Measurements from ENCODE around the gene THRB.

The THRB gene

GRCh38 chr3:24363242-24363641 is 131.4 kb downstream of the THRB start:
- no peak overlapping the region for H3K4me3 ChIP-seq (ENCODE audit: low read depth, low read length)
- H3K27ac ChIP-seq (ENCODE audit: low read depth, low read length), result no peak overlapping the region
- H3K4me1 ChIP-seq (ENCODE audit: control insufficient read depth, insufficient read depth, low read length), result peaks cover 10% of the 10 kb centered on the region
- H3K27me3 ChIP-seq (ENCODE audit: control insufficient read depth, insufficient read depth, low read length), result no peaks in the 10 kb centered on the region
- H3K9ac ChIP-seq (ENCODE audit: low read length), result no peak overlapping the region
- no peaks in the 10 kb centered on the region for H3K36me3 ChIP-seq (ENCODE audit: control insufficient read depth, insufficient read depth, low read length)
- H3K9me3 ChIP-seq (ENCODE audit: control insufficient read depth, insufficient read depth, low read depth, low read length), result no peaks in the 10 kb centered on the region

- no peak overlapping the region for H3K9ac ChIP-seq (ENCODE audit: low read length)
- peaks cover 10% of the 10 kb centered on the region for H3K4me1 ChIP-seq (ENCODE audit: control insufficient read depth, insufficient read depth, low read length)
- H3K9me3 ChIP-seq (ENCODE audit: control insufficient read depth, insufficient read depth, low read depth, low read length), result no peaks in the 10 kb centered on the region
- H3K4me3 ChIP-seq (ENCODE audit: low read depth, low read length), result no peak overlapping the region
- H3K27ac ChIP-seq (ENCODE audit: low read depth, low read length), result no peak overlapping the region
- no peaks in the 10 kb centered on the region for H3K36me3 ChIP-seq (ENCODE audit: control insufficient read depth, insufficient read depth, low read length)
- no peaks in the 10 kb centered on the region for H3K27me3 ChIP-seq (ENCODE audit: control insufficient read depth, insufficient read depth, low read length)
Measured at GRCh38 chr3:24361623-24362022, 133.0 kb downstream of the THRB start.

DNA sequence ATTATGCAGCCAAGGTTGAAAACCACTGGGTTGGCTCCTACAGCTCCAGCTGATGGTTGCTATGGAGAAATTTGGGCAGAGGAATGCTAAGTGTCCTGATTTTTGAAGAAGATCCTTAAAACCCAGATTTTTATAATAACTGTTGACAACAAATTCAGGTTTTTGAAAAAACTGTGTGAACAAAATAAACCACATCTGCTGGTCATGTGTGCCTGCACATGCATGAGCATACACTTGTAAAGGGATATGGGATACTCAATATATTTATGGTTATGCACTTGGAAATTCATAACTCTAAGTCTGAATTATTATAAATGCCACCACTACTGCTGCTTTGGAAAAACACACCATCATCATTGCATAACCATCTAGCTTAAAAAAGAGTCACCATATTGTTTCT is 133.7 kb downstream of the THRB start:
- Histone ChIP-seq H3K9ac (ENCODE audit: low read length) (no peak overlapping the region), H3K27me3 (ENCODE audit: control insufficient read depth, insufficient read depth, low read length) (no peaks in the 10 kb centered on the region), H3K9me3 (ENCODE audit: control insufficient read depth, insufficient read depth, low read depth, low read length) (no peaks in the 10 kb centered on the region), H3K4me1 (ENCODE audit: control insufficient read depth, insufficient read depth, low read length) (peaks cover 10% of the 10 kb centered on the region), H3K27ac (ENCODE audit: low read depth, low read length) (no peak overlapping the region), H3K4me3 (ENCODE audit: low read depth, low read length) (no peak overlapping the region), H3K36me3 (ENCODE audit: control insufficient read depth, insufficient read depth, low read length) (no peaks in the 10 kb centered on the region)

DNA sequence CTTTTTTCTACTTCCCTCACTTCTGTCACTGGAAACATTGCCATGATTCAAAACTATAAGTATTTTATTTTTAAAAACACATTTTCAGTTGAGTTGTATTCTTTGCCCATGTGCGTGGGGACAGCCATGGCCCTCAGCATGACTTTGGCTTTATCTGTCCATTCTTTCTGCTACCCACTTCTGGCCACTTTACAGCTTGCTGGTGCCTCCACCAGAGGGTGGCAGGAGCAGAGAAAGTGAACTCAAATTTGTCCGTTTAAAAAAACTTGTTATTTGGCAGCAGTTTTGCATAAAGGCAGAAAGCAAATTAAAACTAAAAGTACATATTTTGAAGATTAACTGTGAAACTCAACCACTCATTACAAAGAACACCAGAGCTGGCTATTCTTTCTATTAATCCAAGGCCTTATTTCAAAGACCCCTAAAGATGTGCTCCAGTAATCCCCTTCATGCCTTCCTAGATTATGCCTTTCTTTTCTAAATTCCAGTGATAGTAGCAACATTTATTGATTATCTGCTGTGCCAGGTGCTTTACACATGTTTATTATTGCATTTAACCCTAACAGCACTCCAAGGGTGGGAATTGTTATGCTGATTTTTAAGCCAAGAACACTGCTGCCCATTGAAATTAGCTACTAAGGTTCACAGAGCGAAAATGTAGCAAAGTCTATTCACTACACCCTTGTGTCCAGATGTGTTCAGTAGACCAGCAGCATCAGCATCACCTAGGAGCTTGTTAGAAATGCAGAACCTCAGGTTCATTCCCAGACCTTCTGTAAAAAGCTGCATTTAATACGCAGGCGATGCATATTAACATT is 134.8 kb downstream of the THRB start:
- Histone ChIP-seq H3K27me3 (ENCODE audit: control insufficient read depth, insufficient read depth, low read length) (no peaks in the 10 kb centered on the region), H3K9ac (ENCODE audit: low read length) (no peak overlapping the region), H3K9me3 (ENCODE audit: control insufficient read depth, insufficient read depth, low read depth, low read length) (no peaks in the 10 kb centered on the region), H3K4me3 (ENCODE audit: low read depth, low read length) (no peak overlapping the region), H3K27ac (ENCODE audit: low read depth, low read length) (no peak overlapping the region), H3K36me3 (ENCODE audit: control insufficient read depth, insufficient read depth, low read length) (no peaks in the 10 kb centered on the region), H3K4me1 (ENCODE audit: control insufficient read depth, insufficient read depth, low read length) (peaks cover 10% of the 10 kb centered on the region)

- Histone ChIP-seq H3K27ac (ENCODE audit: low read depth, low read length) (no peak overlapping the region), H3K4me3 (ENCODE audit: low read depth, low read length) (no peak overlapping the region), H3K9ac (ENCODE audit: low read length) (no peak overlapping the region), H3K9me3 (ENCODE audit: control insufficient read depth, insufficient read depth, low read depth, low read length) (no peaks in the 10 kb centered on the region), H3K27me3 (ENCODE audit: control insufficient read depth, insufficient read depth, low read length) (no peaks in the 10 kb centered on the region), H3K36me3 (ENCODE audit: control insufficient read depth, insufficient read depth, low read length) (no peaks in the 10 kb centered on the region), H3K4me1 (ENCODE audit: control insufficient read depth, insufficient read depth, low read length) (peaks cover 10% of the 10 kb centered on the region)
Measured at GRCh38 chr3:24359102-24359501, 135.5 kb downstream of the THRB start.

GRCh38 chr3:24357635-24358034 is 137.0 kb downstream of the THRB start:
- H3K4me3 ChIP-seq (ENCODE audit: low read depth, low read length), result no peak overlapping the region
- no peak overlapping the region for H3K27ac ChIP-seq (ENCODE audit: low read depth, low read length)
- peaks cover 10% of the 10 kb centered on the region for H3K4me1 ChIP-seq (ENCODE audit: control insufficient read depth, insufficient read depth, low read length)
- no peak overlapping the region for H3K9ac ChIP-seq (ENCODE audit: low read length)
- H3K9me3 ChIP-seq (ENCODE audit: control insufficient read depth, insufficient read depth, low read depth, low read length), result no peaks in the 10 kb centered on the region
- H3K36me3 ChIP-seq (ENCODE audit: control insufficient read depth, insufficient read depth, low read length), result no peaks in the 10 kb centered on the region
- H3K27me3 ChIP-seq (ENCODE audit: control insufficient read depth, insufficient read depth, low read length), result no peaks in the 10 kb centered on the region

- H3K9ac ChIP-seq (ENCODE audit: low read length), result no peak overlapping the region
- no peaks in the 10 kb centered on the region for H3K36me3 ChIP-seq (ENCODE audit: control insufficient read depth, insufficient read depth, low read length)
- peaks cover 10% of the 10 kb centered on the region for H3K4me1 ChIP-seq (ENCODE audit: control insufficient read depth, insufficient read depth, low read length)
- no peak overlapping the region for H3K27ac ChIP-seq (ENCODE audit: low read depth, low read length)
- no peaks in the 10 kb centered on the region for H3K27me3 ChIP-seq (ENCODE audit: control insufficient read depth, insufficient read depth, low read length)
- no peaks in the 10 kb centered on the region for H3K9me3 ChIP-seq (ENCODE audit: control insufficient read depth, insufficient read depth, low read depth, low read length)
- H3K4me3 ChIP-seq (ENCODE audit: low read depth, low read length), result no peak overlapping the region
Measured at GRCh38 chr3:24355806-24356205, 138.8 kb downstream of the THRB start.

GRCh38 chr3:24354230-24354629 is 140.4 kb downstream of the THRB start:
- H3K9me3 ChIP-seq (ENCODE audit: control insufficient read depth, insufficient read depth, low read depth, low read length), result no peaks in the 10 kb centered on the region
- H3K27ac ChIP-seq (ENCODE audit: low read depth, low read length), result no peak overlapping the region
- H3K4me3 ChIP-seq (ENCODE audit: low read depth, low read length), result no peak overlapping the region
- no peaks in the 10 kb centered on the region for H3K4me1 ChIP-seq (ENCODE audit: control insufficient read depth, insufficient read depth, low read length)
- H3K36me3 ChIP-seq (ENCODE audit: control insufficient read depth, insufficient read depth, low read length), result no peaks in the 10 kb centered on the region
- no peaks in the 10 kb centered on the region for H3K27me3 ChIP-seq (ENCODE audit: control insufficient read depth, insufficient read depth, low read length)
- H3K9ac ChIP-seq (ENCODE audit: low read length), result no peak overlapping the region

GRCh38 chr3:24352893-24353553 is 141.6 kb downstream of the THRB start:
- no peaks in the 10 kb centered on the region for H3K4me1 ChIP-seq (ENCODE audit: control insufficient read depth, insufficient read depth, low read length)
- no peaks in the 10 kb centered on the region for H3K36me3 ChIP-seq (ENCODE audit: control insufficient read depth, insufficient read depth, low read length)
- H3K27ac ChIP-seq (ENCODE audit: low read depth, low read length), result no peak overlapping the region
- H3K27me3 ChIP-seq (ENCODE audit: control insufficient read depth, insufficient read depth, low read length), result no peaks in the 10 kb centered on the region
- no peak overlapping the region for H3K4me3 ChIP-seq (ENCODE audit: low read depth, low read length)
- no peak overlapping the region for H3K9ac ChIP-seq (ENCODE audit: low read length)
- no peaks in the 10 kb centered on the region for H3K9me3 ChIP-seq (ENCODE audit: control insufficient read depth, insufficient read depth, low read depth, low read length)

DNA sequence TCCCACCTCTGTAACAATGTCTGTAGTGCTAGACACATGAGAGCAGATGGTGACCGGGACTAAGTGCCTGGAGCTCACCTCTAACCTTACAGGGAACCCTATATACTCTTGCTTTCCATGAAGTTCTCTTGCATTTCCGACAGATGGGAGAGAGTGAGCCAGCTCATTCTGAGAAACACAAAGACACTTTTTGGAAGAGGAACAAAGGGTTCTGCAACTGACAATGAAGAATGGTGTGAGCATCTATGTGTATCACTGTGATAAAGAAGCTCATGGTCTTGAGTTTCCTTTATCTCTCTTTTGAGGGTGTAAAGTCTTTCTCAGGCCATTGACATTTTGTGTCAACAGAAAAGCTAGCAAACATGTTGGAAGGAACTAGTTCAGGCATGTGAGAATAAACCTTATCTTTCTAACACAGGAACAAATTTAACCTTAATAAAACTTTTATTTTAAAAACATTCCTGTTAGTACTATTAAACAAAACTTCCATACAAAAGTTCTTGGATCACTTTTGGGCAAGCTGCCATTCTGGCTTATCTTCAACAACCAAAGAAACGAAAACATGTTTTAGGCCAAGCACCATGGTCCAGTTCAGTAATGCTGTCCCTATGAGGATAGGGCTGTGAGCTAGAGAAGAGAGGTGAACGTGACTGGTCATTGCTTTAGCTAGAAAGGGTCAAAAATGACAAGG is 142.7 kb downstream of the THRB start:
- Histone ChIP-seq H3K36me3 (ENCODE audit: control insufficient read depth, insufficient read depth, low read length) (no peaks in the 10 kb centered on the region), H3K9me3 (ENCODE audit: control insufficient read depth, insufficient read depth, low read depth, low read length) (no peaks in the 10 kb centered on the region), H3K27ac (ENCODE audit: low read depth, low read length) (no peak overlapping the region), H3K4me3 (ENCODE audit: low read depth, low read length) (no peak overlapping the region), H3K9ac (ENCODE audit: low read length) (no peak overlapping the region), H3K27me3 (ENCODE audit: control insufficient read depth, insufficient read depth, low read length) (no peaks in the 10 kb centered on the region), H3K4me1 (ENCODE audit: control insufficient read depth, insufficient read depth, low read length) (no peaks in the 10 kb centered on the region)

DNA sequence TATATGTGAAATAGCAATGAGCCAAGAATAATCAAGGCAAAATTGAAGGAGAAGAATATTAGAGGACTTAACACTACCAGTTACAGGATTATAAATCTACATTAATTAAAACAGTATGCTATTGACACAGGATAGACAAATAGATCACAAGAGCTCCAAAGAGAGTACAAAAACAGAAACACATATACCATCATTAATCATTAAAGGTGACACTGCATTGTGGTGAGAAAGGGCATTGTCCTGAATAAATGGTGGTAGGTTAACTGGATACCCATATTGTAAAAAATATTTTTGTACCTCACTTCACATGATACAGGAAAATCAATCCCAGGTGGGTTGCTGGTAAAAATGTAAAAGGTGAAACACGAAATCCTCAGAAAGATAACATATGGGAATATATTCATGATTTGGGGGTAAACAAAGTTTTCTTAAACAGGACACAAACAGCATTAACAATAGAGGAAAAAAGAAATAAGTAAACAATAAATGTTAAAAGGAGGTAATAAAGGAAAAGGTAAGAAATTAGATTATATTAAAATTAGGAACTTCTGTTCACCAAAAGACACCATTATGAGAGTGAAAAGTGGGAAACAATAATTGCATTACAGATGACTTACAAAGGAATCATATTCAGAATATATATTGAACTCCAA is 145.2 kb downstream of the THRB start:
- Histone ChIP-seq H3K9ac (ENCODE audit: low read length) (no peak overlapping the region), H3K36me3 (ENCODE audit: control insufficient read depth, insufficient read depth, low read length) (no peaks in the 10 kb centered on the region), H3K4me3 (ENCODE audit: low read depth, low read length) (no peak overlapping the region), H3K9me3 (ENCODE audit: control insufficient read depth, insufficient read depth, low read depth, low read length) (no peaks in the 10 kb centered on the region), H3K4me1 (ENCODE audit: control insufficient read depth, insufficient read depth, low read length) (no peaks in the 10 kb centered on the region), H3K27me3 (ENCODE audit: control insufficient read depth, insufficient read depth, low read length) (no peaks in the 10 kb centered on the region), H3K27ac (ENCODE audit: low read depth, low read length) (no peak overlapping the region)

Measured in HUES6 (cell line).